ENCODE results near the gene POGZ.

DNA sequence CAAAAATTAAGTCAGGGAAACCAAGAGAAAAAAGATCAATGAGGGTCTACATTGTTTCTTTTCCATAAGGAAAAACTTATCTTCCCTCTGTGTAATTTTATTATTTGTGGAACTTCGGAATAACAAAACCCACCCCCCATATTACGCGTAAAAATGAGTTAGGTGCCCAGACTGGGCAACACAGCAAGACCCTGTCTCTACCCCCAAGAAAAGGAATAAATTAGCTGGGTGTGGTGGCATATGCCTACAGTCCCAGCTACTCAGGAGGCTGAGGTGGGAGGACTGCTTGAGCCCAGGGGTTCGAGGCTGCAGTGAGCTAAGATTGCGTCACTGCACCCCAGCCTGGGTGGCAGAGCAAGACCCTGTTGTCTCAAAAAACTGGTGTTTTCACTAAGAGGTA is 39.5 kb downstream of the POGZ start:
- TF ChIP-seq, protein P1, sequence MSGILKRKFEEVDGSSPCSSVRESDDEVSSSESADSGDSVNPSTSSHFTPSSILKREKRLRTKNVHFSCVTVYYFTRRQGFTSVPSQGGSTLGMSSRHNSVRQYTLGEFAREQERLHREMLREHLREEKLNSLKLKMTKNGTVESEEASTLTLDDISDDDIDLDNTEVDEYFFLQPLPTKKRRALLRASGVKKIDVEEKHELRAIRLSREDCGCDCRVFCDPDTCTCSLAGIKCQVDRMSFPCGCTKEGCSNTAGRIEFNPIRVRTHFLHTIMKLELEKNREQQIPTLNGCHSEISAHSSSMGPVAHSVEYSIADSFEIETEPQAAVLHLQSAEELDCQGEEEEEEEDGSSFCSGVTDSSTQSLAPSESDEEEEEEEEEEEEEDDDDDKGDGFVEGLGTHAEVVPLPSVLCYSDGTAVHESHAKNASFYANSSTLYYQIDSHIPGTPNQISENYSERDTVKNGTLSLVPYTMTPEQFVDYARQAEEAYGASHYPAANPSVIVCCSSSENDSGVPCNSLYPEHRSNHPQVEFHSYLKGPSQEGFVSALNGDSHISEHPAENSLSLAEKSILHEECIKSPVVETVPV (CRISPR knock-in tag; IDR thresholded peaks at IDR 0.05) = no peak
- no peak for TF ChIP-seq GLIS3 (CRISPR knock-in tag; IDR thresholded peaks at IDR 0.05)
- TF ChIP-seq, protein P2, sequence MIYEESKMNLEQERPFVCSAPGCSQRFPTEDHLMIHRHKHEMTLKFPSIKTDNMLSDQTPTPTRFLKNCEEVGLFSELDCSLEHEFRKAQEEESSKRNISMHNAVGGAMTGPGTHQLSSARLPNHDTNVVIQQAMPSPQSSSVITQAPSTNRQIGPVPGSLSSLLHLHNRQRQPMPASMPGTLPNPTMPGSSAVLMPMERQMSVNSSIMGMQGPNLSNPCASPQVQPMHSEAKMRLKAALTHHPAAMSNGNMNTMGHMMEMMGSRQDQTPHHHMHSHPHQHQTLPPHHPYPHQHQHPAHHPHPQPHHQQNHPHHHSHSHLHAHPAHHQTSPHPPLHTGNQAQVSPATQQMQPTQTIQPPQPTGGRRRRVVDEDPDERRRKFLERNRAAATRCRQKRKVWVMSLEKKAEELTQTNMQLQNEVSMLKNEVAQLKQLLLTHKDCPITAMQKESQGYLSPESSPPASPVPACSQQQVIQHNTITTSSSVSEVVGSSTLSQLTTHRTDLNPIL (CRISPR knock-in tag; IDR thresholded peaks at IDR 0.05; ENCODE audit: low read depth) = no peak
- TF ChIP-seq BACH2 (CRISPR knock-in tag; IDR thresholded peaks at IDR 0.05; ENCODE audit: borderline replicate concordance) = no peak
- TF ChIP-seq ZFP30 (CRISPR knock-in tag; IDR thresholded peaks at IDR 0.05) = no peak
- no peak for TF ChIP-seq ARNTL (CRISPR knock-in tag; IDR thresholded peaks at IDR 0.05; ENCODE audit: borderline replicate concordance, low read depth)
- no peak for TF ChIP-seq RARB (CRISPR knock-in tag; IDR thresholded peaks at IDR 0.05)
- no peak for TF ChIP-seq ZNF8 (CRISPR knock-in tag; IDR thresholded peaks at IDR 0.05)
- no peak for TF ChIP-seq ZNF70 (CRISPR knock-in tag; IDR thresholded peaks at IDR 0.05)
- TF ChIP-seq, protein P3, sequence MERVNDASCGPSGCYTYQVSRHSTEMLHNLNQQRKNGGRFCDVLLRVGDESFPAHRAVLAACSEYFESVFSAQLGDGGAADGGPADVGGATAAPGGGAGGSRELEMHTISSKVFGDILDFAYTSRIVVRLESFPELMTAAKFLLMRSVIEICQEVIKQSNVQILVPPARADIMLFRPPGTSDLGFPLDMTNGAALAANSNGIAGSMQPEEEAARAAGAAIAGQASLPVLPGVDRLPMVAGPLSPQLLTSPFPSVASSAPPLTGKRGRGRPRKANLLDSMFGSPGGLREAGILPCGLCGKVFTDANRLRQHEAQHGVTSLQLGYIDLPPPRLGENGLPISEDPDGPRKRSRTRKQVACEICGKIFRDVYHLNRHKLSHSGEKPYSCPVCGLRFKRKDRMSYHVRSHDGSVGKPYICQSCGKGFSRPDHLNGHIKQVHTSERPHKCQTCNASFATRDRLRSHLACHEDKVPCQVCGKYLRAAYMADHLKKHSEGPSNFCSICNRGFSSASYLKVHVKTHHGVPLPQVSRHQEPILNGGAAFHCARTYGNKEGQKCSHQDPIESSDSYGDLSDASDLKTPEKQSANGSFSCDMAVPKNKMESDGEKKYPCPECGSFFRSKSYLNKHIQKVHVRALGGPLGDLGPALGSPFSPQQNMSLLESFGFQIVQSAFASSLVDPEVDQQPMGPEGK (CRISPR knock-in tag; IDR thresholded peaks at IDR 0.05; ENCODE audit: borderline replicate concordance) = no peak
- TF ChIP-seq ISL1 (CRISPR knock-in tag; IDR thresholded peaks at IDR 0.05) = no peak
- TF ChIP-seq ZNF565 (CRISPR knock-in tag; conservative IDR thresholded peaks at IDR 0.05; ENCODE audit: low read depth) = no peak

All from SK-N-SH treated with all-trans-retinoic acid at 6 μM for 48 hours (cell line).